ENCODE data around the gene BAZ1A.

DNA sequence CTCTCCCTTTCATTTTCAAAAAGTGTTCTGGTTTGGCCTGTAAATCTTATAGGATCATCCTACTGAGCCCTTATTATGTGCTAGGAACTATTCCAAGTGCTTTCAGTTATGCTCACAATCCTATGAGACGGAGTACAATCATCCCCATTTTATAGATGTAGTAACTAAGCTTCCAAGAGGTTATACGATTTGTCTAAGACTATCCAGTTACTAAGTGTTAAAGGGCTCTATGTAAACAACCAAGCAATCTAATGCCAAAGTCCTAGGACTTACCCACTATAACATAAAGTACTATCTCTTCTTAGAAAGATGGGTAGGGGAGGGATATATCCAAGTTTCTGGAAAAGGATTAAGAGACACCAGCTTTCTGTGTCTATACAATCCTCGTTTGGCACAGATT lies 167.4 kb downstream of the BAZ1A start:
- TF ChIP-seq CHD2 (IDR thresholded peaks at IDR 0.05; ENCODE audit: low read length, partially characterized antibody) (no peak), POLR2A (IDR thresholded peaks at IDR 0.05; ENCODE audit: low read length) (no peak), SMC3 (IDR thresholded peaks at IDR 0.05) (no peak), RFX5 (IDR thresholded peaks at IDR 0.05) (no peak), RAD21 (conservative IDR thresholded peaks at IDR 0.05 in 1 of 2, IDR thresholded peaks at IDR 0.05 in 1 of 2) (no peak), JUN (IDR thresholded peaks at IDR 0.05) (no peak)
- TF ChIP-seq, protein P1, sequence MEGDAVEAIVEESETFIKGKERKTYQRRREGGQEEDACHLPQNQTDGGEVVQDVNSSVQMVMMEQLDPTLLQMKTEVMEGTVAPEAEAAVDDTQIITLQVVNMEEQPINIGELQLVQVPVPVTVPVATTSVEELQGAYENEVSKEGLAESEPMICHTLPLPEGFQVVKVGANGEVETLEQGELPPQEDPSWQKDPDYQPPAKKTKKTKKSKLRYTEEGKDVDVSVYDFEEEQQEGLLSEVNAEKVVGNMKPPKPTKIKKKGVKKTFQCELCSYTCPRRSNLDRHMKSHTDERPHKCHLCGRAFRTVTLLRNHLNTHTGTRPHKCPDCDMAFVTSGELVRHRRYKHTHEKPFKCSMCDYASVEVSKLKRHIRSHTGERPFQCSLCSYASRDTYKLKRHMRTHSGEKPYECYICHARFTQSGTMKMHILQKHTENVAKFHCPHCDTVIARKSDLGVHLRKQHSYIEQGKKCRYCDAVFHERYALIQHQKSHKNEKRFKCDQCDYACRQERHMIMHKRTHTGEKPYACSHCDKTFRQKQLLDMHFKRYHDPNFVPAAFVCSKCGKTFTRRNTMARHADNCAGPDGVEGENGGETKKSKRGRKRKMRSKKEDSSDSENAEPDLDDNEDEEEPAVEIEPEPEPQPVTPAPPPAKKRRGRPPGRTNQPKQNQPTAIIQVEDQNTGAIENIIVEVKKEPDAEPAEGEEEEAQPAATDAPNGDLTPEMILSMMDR (IDR thresholded peaks at IDR 0.05): no peak
